Glomerular endothelial cell (primary cell): ENCODE results near the gene CHFR. TPM values are rescaled to one million over a fixed set of nuclear protein-coding genes. Genes with fewer than 3 reads are reported as not detected.
"Not testable (repeated sequence)": the region's sequence is repeated elsewhere in the genome, so short reads cannot be mapped to it uniquely, and the experiment has no call there.

Experiments
- DNase-seq: peaks from one replicate; pipeline ENCODE4 v3.0.0-alpha.2; 2011; ENCODE audit warnings: low read depth, low spot score; ENCODE audit errors: extremely low read depth
- total RNA-seq: library from RNA; depleted of rRNA; stranded (reverse); fragments of >200 nt; gene quantifications from 2 replicates; pipeline ENCODE4 v1.2.3, GENCODE V29; 2015

CHFR gene
- total RNA-seq, 1 donor from 2014 or later, result 71.8 TPM

- no peak for DNase-seq
Observed at GRCh38 chr12:132842449-132843045, 44.9 kb downstream of the CHFR start.

- DNase-seq, result no peak
Observed at GRCh38 chr12:132841151-132841550, 46.3 kb downstream of the CHFR start.

- DNase-seq, result no peak
Observed at GRCh38 chr12:132840536-132840935, 46.9 kb downstream of the CHFR start.

- DNase-seq, result no peak
Observed at GRCh38 chr12:132839558-132840235, 47.7 kb downstream of the CHFR start.

- no peak for DNase-seq
Observed at GRCh38 chr12:132838410-132839080, 48.9 kb downstream of the CHFR start.

- DNase-seq, result no peak
Observed at GRCh38 chr12:132837693-132838409, 49.6 kb downstream of the CHFR start.

- no peak for DNase-seq
Observed at GRCh38 chr12:132836795-132837331, 50.5 kb downstream of the CHFR start.

- not testable (repeated sequence) for DNase-seq
Observed at GRCh38 chr12:132836230-132836629, 51.2 kb downstream of the CHFR start.

- DNase-seq, result no peak
Observed at GRCh38 chr12:132835076-132836025, 52.1 kb downstream of the CHFR start.

- no peak for DNase-seq
Observed at GRCh38 chr12:132834181-132834711, 53.2 kb downstream of the CHFR start.

- no peak for DNase-seq
Observed at GRCh38 chr12:132833341-132833740, 54.1 kb downstream of the CHFR start.

- no peak for DNase-seq
Observed at GRCh38 chr12:132831771-132832170, 55.6 kb downstream of the CHFR start.

- peak; percentile 61 for DNase-seq
Observed at GRCh38 chr12:132828706-132829534, 58.5 kb downstream of the CHFR start, which contains the start of gene GOLGA3. GOLGA3 (minus strand) TSS chr12:132828869; CDS start chr12:132822128, 6,741 bp downstream.

- no peak for DNase-seq
Observed at GRCh38 chr12:132827763-132828703, 59.4 kb downstream of the CHFR start.

- DNase-seq, result no peak
Observed at GRCh38 chr12:132825861-132826260, 61.5 kb downstream of the CHFR start.

- DNase-seq, result no peak
Observed at GRCh38 chr12:132825089-132825488, 62.3 kb downstream of the CHFR start.

GRCh38 chr12:132824053-132824452 lies 63.4 kb downstream of the CHFR start:
- no peak for DNase-seq

- DNase-seq, result no peak
Observed at GRCh38 chr12:132818562-132818961, 68.8 kb downstream of the CHFR start.
